HepG2 (cell line): ENCODE data around the gene PIM3. TPM values are rescaled to one million over a fixed set of nuclear protein-coding genes. Genes with fewer than 3 reads are reported as not detected.
A peak's percentile ranks its signal among the peaks of the same experiment; 100 is the strongest.

ENCODE experiments used
- ATF7 ChIP-seq, 2 experiments: fragments of 450-650 bp in 1 of 2; sonication (generic) in 1 of 2; formaldehyde crosslinking in 1 of 2; IDR thresholded peaks; 2 replicates each; pipeline versions ENCODE4 v1.4.0 to v1.6.1; 2016 to 2020; ENCODE audit warnings: antibody characterized with exemption in 1 of 2, mild to moderate bottlenecking in 1 of 2, missing genetic modification reagents in 1 of 2
- FOXP1 ChIP-seq, 2 experiments: fragments of 450-650 bp in 1 of 2; IDR thresholded peaks; 2 replicates each; pipeline ENCODE4 v1.6.1; 2017 to 2018; ENCODE audit warnings: antibody characterized with exemption in 1 of 2
- GABPA ChIP-seq, 2 experiments: IDR thresholded peaks; 2 replicates each; pipeline ENCODE4 v1.6.1; 2011 to 2016; ENCODE audit warnings: low read depth in 2 of 2, low read length in 1 of 2, missing biosample characterization in 1 of 2, missing genetic modification characterization in 1 of 2
- HHEX ChIP-seq: IDR thresholded peaks from 2 replicates; pipeline ENCODE4 v1.6.1; 2016; ENCODE audit warnings: control low read depth
- MAFG ChIP-seq: sonication (generic); formaldehyde crosslinking; IDR thresholded peaks from 2 replicates; pipeline ENCODE4 v1.5.1; 2020; ENCODE audit warnings: mild to moderate bottlenecking, missing genetic modification reagents
- MIER3 ChIP-seq: IDR thresholded peaks from 2 replicates; pipeline ENCODE4 v1.6.1; 2016; ENCODE audit warnings: missing compliant biosample characterization, borderline replicate concordance
- RFXANK ChIP-seq: IDR thresholded peaks from 2 replicates; pipeline ENCODE4 v1.6.1; 2016
- ZNF510 ChIP-seq: sonication (generic); formaldehyde crosslinking; IDR thresholded peaks from 2 replicates; pipeline ENCODE4 v1.4.0; 2020; ENCODE audit warnings: low read depth, mild to moderate bottlenecking, missing genetic modification reagents
- polyA plus RNA-seq, 8 experiments: library from polyadenylated mRNA; depleted of rRNA in 3 of 8; stranded (reverse) in 7 of 8; unstranded in 1 of 8; fragments of >200 nt; fragmentation: Illumina TruSeq in 4 of 8; extraction: Trizol in 4 of 8; gene quantifications; 2 replicates each; pipeline versions ENCODE4 v1.2.1 to v1.2.3, GENCODE V29; 2011 to 2016; ENCODE audit warnings: low read depth in 4 of 8, missing spikeins in 1 of 8, mixed read lengths in 1 of 8; ENCODE audit not compliant: insufficient read depth in 1 of 8
- total RNA-seq, 5 experiments: library from RNA; depleted of rRNA; stranded (reverse); fragments of >200 nt; fragmentation: Illumina TruSeq; extraction: Trizol; gene quantifications; 2 replicates each; pipeline ENCODE4 v1.2.3, GENCODE V29; 2016; ENCODE audit warnings: low read depth in 1 of 5
- TF ChIP-seq, protein P1 (sequence below), 2 experiments: fragments of 450-650 bp in 1 of 2; sonication (generic) in 1 of 2; formaldehyde crosslinking in 1 of 2; IDR thresholded peaks; 2 replicates each; pipeline versions ENCODE4 v1.6.1 to v1.8.0; 2016 to 2022; ENCODE audit warnings: antibody characterized with exemption in 1 of 2, mild to moderate bottlenecking in 1 of 2, missing genetic modification reagents in 1 of 2
- TF ChIP-seq, protein P2 (sequence below): IDR thresholded peaks from 2 replicates; pipeline ENCODE4 v1.6.1; 2012; ENCODE audit warnings: low read depth, low read length, improper control_type of control experiment
- TF ChIP-seq, protein P3 (sequence below): sonication (generic); formaldehyde crosslinking; IDR thresholded peaks from 2 replicates; pipeline ENCODE4 v1.4.0; 2020; ENCODE audit warnings: missing genetic modification reagents
- TF ChIP-seq, protein P4 (sequence below): sonication (generic); formaldehyde crosslinking; IDR thresholded peaks from 2 replicates; pipeline ENCODE4 v1.8.0; 2022; ENCODE audit warnings: mild to moderate bottlenecking, missing genetic modification reagents, moderate library complexity
- TF ChIP-seq, protein P5 (sequence below): sonication (generic); formaldehyde crosslinking; IDR thresholded peaks from 2 replicates; pipeline ENCODE4 v1.5.1; 2020; ENCODE audit warnings: mild to moderate bottlenecking, moderate library complexity, missing genetic modification reagents

The PIM3 gene
- total and polyA plus RNA-seq, 2 of the 13 experiments (the other 11 are each of a cell fraction or from before 2014, with no cell fraction given): 21.6 to 31.2 TPM

DNA sequence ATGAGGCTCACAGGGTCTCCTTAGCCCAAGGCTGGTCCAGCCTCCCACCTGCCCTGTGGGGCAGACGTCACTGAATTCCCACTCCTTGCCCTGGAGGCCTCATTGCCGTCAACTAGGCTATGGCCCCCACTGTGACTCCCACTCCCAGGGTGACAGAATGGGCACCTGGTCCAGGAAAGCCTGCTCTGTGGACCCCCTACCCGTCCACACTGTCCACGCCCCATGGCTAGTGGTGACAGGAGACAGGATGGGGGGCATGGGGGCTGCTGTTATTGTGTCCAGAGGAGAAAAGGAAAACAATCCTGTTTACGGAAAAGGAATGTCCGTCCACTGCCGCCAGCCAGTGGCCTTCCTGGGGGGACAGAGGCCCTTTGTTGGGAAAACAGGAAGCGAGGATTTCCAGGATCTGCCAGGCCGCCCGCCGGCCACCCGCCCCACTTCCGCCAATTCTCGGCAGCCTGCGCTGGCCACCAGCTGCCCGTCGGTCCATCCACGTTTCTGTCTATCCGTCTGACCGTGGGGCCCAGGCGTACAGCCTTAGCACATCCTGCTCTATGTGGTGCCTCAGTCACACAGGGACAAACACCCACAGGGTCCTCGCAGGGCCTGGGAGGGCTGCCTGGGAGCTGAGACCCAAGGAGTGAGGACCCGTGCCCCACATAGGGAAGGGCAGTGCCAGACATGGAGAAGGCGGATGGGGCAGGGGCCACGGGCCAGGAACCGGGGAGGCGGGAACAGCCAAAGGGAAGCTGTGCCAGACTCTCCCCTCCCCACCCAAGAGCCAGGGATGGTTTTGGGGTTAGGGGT is 22.6 kb upstream of the PIM3 start (continued):
- TF ChIP-seq, protein P1, sequence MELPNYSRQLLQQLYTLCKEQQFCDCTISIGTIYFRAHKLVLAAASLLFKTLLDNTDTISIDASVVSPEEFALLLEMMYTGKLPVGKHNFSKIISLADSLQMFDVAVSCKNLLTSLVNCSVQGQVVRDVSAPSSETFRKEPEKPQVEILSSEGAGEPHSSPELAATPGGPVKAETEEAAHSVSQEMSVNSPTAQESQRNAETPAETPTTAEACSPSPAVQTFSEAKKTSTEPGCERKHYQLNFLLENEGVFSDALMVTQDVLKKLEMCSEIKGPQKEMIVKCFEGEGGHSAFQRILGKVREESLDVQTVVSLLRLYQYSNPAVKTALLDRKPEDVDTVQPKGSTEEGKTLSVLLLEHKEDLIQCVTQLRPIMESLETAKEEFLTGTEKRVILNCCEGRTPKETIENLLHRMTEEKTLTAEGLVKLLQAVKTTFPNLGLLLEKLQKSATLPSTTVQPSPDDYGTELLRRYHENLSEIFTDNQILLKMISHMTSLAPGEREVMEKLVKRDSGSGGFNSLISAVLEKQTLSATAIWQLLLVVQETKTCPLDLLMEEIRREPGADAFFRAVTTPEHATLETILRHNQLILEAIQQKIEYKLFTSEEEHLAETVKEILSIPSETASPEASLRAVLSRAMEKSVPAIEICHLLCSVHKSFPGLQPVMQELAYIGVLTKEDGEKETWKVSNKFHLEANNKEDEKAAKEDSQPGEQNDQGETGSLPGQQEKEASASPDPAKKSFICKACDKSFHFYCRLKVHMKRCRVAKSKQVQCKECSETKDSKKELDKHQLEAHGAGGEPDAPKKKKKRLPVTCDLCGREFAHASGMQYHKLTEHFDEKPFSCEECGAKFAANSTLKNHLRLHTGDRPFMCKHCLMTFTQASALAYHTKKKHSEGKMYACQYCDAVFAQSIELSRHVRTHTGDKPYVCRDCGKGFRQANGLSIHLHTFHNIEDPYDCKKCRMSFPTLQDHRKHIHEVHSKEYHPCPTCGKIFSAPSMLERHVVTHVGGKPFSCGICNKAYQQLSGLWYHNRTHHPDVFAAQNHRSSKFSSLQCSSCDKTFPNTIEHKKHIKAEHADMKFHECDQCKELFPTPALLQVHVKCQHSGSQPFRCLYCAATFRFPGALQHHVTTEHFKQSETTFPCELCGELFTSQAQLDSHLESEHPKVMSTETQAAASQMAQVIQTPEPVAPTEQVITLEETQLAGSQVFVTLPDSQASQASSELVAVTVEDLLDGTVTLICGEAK (IDR thresholded peaks at IDR 0.05): no peak
- TF ChIP-seq, protein P1 (CRISPR knock-in tag; IDR thresholded peaks at IDR 0.05): peak; percentile 40; the same call in 1 of the 2 replicates
- TF ChIP-seq ATF7 (IDR thresholded peaks at IDR 0.05): no peak
- no peak for TF ChIP-seq ATF7 (CRISPR knock-in tag; IDR thresholded peaks at IDR 0.05)
- no peak; the same call in 1 of the 2 replicates for TF ChIP-seq ZNF510 (CRISPR knock-in tag)
- no peak for TF ChIP-seq RFXANK (CRISPR knock-in tag)
- TF ChIP-seq, protein P2, sequence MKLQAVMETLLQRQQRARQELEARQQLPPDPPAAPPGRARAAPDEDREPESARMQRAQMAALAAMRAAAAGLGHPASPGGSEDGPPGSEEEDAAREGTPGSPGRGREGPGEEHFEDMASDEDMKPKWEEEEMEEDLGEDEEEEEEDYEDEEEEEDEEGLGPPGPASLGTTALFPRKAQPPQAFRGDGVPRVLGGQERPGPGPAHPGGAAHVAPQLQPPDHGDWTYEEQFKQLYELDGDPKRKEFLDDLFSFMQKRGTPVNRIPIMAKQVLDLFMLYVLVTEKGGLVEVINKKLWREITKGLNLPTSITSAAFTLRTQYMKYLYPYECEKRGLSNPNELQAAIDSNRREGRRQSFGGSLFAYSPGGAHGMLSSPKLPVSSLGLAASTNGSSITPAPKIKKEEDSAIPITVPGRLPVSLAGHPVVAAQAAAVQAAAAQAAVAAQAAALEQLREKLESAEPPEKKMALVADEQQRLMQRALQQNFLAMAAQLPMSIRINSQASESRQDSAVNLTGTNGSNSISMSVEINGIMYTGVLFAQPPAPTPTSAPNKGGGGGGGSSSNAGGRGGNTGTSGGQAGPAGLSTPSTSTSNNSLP: no peak
- TF ChIP-seq, protein P3, sequence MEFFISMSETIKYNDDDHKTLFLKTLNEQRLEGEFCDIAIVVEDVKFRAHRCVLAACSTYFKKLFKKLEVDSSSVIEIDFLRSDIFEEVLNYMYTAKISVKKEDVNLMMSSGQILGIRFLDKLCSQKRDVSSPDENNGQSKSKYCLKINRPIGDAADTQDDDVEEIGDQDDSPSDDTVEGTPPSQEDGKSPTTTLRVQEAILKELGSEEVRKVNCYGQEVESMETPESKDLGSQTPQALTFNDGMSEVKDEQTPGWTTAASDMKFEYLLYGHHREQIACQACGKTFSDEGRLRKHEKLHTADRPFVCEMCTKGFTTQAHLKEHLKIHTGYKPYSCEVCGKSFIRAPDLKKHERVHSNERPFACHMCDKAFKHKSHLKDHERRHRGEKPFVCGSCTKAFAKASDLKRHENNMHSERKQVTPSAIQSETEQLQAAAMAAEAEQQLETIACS (CRISPR knock-in tag): no peak
- 0 out of 2 replicates have a peak, but pooled peaks have one; percentile 45 for TF ChIP-seq MIER3
- TF ChIP-seq MAFG (CRISPR knock-in tag): no peak
- TF ChIP-seq, protein P4, sequence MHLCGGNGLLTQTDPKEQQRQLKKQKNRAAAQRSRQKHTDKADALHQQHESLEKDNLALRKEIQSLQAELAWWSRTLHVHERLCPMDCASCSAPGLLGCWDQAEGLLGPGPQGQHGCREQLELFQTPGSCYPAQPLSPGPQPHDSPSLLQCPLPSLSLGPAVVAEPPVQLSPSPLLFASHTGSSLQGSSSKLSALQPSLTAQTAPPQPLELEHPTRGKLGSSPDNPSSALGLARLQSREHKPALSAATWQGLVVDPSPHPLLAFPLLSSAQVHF: no peak
- TF ChIP-seq FOXP1 (IDR thresholded peaks at IDR 0.05): peak; percentile 61; the same call in 1 of the 2 replicates
- TF ChIP-seq FOXP1 (CRISPR knock-in tag; IDR thresholded peaks at IDR 0.05): peak; percentile 98
- TF ChIP-seq, protein P5, sequence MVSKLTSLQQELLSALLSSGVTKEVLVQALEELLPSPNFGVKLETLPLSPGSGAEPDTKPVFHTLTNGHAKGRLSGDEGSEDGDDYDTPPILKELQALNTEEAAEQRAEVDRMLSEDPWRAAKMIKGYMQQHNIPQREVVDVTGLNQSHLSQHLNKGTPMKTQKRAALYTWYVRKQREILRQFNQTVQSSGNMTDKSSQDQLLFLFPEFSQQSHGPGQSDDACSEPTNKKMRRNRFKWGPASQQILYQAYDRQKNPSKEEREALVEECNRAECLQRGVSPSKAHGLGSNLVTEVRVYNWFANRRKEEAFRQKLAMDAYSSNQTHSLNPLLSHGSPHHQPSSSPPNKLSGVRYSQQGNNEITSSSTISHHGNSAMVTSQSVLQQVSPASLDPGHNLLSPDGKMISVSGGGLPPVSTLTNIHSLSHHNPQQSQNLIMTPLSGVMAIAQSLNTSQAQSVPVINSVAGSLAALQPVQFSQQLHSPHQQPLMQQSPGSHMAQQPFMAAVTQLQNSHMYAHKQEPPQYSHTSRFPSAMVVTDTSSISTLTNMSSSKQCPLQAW (CRISPR knock-in tag): peak; percentile 85
- TF ChIP-seq GABPA (IDR thresholded peaks at IDR 0.05; ENCODE audit: low read depth, low read length): peak; percentile 67
- TF ChIP-seq GABPA (CRISPR knock-in tag; IDR thresholded peaks at IDR 0.05; ENCODE audit: low read depth): peak; percentile 90
- no peak for TF ChIP-seq HHEX
